Spleen (tissue), 7 donors: Measurements from ENCODE around the gene SRRT.

Experiments
- CTCF ChIP-seq, 11 experiments: fragments of 200-600 bp in 7 of 11; fragments of 450-650 bp in 4 of 11; sonication (generic) in 4 of 11; IDR thresholded peaks in 8 of 11; conservative IDR thresholded peaks in 3 of 11; 1 replicate in 7 of 11; 2 replicates in 4 of 11; pipeline versions ENCODE4 v1.4.0 to v1.8.0; 2016 to 2021; ENCODE audit warnings: antibody characterized with exemption in 11 of 11, inconsistent platforms in 4 of 11, mild to moderate bottlenecking in 1 of 11
- POLR2A ChIP-seq, 3 donors: fragments of 450-650 bp; IDR thresholded peaks; one replicate each; pipeline ENCODE4 v1.5.1; 2017; ENCODE audit warnings: antibody characterized with exemption in 3 of 3, mild to moderate bottlenecking in 1 of 3
- POLR2AphosphoS5 ChIP-seq, 3 donors: sonication (generic); formaldehyde crosslinking; IDR thresholded peaks; one replicate each; pipeline ENCODE4 v1.5.1; 2017; ENCODE audit warnings: antibody characterized with exemption in 3 of 3
- donor health status: DM: no; HTN: no; CAD: no; lungs with moderate emphysema.
- donor health status: DM: no; HTN: no; CAD: no.
- donor health status: DM: no; HTN: no; CAD: no.

- TF ChIP-seq CTCF (IDR thresholded peaks at IDR 0.05 in 8 of 11, conservative IDR thresholded peaks at IDR 0.05 in 3 of 11) (no peak), POLR2AphosphoS5 (IDR thresholded peaks at IDR 0.05) (no peak), POLR2A (IDR thresholded peaks at IDR 0.05) (no peak)
Measured at GRCh38 chr7:100854146-100854895, 20.6 kb upstream of the SRRT start.
